Adrenal gland (tissue), 5 donors: ENCODE measurements around the gene CDK14.

Experiments
- POLR2A ChIP-seq, 2 donors: fragments of 450-650 bp; IDR thresholded peaks; one replicate each; pipeline ENCODE4 v1.6.1; 2017; ENCODE audit warnings: antibody characterized with exemption in 2 of 2, mild to moderate bottlenecking in 2 of 2, moderate library complexity in 1 of 2
- TF ChIP-seq, protein P1 (sequence below), 6 experiments: fragments of 450-650 bp in 4 of 6; fragments of 200-600 bp in 2 of 6; sonication (generic) in 1 of 6; IDR thresholded peaks; 1 replicate in 5 of 6; 2 replicates in 1 of 6; pipeline versions ENCODE4 v1.5.1 to v1.8.0; 2016 to 2021; ENCODE audit warnings: antibody characterized with exemption in 6 of 6, mild to moderate bottlenecking in 2 of 6, moderate library complexity in 1 of 6
- donor health status: DM: no; HTN: no; CAD: no.

DNA sequence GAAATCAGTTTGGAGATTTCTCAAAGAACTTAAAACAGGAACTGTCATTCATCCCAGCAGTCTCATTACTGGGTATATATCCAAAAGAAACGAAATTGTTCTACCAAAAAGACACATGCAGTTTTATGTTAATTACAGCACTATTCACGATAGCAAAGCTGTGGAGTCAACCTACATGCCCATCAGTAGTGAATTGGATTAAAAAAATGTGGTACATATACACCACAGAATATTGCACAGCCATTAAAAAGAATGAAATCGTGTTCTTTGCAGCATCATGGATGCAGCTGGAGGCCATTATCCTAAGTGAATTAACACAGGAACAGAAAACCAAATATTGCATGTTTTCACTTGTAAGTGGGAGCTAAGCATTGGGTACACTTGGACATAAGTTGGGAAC lies 158.9 kb downstream of the CDK14 start:
- TF ChIP-seq, protein P1, sequence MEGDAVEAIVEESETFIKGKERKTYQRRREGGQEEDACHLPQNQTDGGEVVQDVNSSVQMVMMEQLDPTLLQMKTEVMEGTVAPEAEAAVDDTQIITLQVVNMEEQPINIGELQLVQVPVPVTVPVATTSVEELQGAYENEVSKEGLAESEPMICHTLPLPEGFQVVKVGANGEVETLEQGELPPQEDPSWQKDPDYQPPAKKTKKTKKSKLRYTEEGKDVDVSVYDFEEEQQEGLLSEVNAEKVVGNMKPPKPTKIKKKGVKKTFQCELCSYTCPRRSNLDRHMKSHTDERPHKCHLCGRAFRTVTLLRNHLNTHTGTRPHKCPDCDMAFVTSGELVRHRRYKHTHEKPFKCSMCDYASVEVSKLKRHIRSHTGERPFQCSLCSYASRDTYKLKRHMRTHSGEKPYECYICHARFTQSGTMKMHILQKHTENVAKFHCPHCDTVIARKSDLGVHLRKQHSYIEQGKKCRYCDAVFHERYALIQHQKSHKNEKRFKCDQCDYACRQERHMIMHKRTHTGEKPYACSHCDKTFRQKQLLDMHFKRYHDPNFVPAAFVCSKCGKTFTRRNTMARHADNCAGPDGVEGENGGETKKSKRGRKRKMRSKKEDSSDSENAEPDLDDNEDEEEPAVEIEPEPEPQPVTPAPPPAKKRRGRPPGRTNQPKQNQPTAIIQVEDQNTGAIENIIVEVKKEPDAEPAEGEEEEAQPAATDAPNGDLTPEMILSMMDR (IDR thresholded peaks at IDR 0.05): no peak
- no peak for TF ChIP-seq POLR2A (IDR thresholded peaks at IDR 0.05)
